Mesenteric fat pad (tissue), 1 donor: ENCODE data around the gene USH2A. TPM values are rescaled to one million over a fixed set of nuclear protein-coding genes. Genes with fewer than 3 reads are reported as not detected.

Experiments used
- DNase-seq: peaks from one replicate; pipeline ENCODE4 v3.0.0-alpha.2; 2020; ENCODE audit warnings: low spot score
- total RNA-seq: library from RNA; stranded (reverse); fragmentation: NEBNext Ultra II Directional; extraction: Animal tissue kit (Norgen Biotek cat#: 25700); gene quantifications from one replicate; pipeline ENCODE4 v1.2.1, GENCODE V29; 2021
- donor health status: DM: yes; HTN: yes; CAD: no.

Gene USH2A
- total RNA-seq, 1 donor from 2014 or later: not detected

DNA sequence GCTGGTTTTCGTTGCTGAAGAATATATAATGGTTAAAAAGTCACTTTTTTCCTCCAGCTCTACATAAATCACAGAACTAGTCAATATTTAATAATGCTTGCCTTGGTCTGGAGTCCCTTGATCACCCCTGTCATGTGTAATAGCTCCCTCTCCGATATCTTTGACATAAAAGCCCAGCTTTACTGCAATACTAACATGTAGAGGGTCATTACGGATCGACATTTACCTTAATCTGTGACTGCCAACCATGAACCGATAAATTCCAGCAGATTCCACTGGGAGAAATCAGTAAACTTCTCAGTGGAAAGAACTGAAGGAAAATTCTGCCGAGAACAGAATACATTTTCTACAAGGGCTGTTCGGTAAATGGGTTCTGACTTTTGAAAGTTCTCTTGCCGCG, 459.6 kb downstream of the USH2A start:
- DNase-seq: no peak

DNA sequence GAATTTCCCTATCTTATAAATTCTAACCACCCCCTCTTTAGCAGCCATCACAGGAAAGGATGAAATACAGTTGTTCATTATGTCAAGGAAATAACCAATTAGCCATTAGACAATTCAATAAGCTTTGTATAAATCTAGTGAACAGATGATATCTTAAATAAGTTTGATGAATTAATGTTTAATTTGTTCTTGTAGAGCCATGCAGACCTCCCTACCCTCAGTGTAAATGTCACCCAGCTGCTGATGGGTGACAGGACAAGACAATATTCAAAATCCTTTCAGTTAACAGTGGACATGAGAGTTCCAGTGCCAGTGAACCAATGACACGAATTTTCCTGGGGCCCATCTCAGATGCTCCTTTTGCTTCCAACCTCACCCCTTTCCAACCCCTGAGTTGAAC, 460.2 kb downstream of the USH2A start:
- DNase-seq: no peak

DNA sequence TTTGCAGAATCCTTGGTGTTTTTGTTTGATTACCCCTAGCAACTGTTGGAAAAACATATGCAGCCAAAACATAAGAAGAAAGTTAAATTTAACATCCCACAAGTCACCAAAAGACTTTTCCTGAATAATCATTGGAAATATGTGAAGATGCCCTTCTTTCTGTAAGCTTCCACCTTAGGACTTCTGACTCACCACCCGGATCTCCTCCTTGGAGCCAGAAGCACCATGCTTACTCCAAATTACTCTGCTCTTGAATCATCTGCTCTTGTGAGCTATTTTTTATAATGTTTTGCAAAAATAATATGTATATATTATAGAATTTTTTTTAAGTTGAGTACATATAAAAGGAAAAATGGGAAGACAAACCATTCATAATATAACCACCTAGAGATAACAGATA, 464.4 kb downstream of the USH2A start:
- DNase-seq: no peak

DNA sequence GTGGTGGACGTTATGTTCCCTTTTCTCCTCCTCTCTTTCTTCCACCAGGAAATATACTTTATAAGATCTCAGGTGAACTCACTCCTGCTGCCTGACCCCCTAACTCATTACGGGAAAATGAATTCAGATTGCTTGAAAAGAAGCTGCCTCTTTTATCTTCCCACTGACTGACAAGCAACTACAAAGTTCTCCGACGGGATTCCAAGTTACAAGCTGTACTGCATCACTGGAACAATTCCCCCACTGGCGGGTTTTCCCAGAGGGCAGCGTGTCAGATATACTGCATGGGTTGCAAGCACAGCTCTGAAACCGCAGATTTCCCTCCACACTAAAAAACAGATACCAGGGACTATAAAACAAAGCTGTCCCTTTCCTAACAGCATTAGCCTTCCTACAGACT, 465.6 kb downstream of the USH2A start:
- DNase-seq: no peak

DNA sequence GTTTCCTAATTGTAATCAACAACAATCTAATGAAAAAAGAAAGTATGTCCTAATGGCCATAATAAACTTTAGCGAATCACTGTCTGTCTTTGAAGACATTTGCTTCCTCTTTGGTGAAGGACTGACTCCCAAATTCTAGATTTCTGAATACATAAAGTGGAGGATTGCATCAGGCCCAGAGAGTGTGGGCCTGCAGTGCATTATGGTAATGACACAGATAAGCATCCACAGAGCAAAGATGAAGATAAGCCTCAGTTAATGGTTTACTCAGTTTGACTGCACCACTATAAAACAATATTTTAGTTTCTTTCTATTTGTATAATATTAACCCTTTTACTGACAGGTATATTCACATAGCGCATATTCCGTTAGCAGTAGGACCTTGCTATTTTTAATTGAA, 490.7 kb downstream of the USH2A start:
- no peak for DNase-seq

DNA sequence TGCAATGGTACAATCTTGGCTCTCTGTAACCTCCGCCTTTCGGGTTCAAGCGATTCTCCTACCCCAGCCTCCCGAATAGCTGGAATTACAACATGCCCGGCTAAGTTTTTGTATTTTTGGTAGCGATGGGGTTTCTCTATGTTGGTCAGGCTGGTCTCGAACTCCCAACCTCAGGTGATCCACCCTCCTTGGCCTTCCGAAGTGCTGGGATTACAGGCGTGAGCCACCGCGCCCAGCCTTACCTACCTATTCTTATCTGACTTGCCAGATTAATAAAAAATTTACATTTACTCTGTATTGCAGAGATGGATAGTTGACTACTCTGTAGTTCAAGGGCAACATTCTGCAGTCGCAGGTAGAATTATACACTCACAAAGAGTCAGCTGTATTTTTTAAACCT, 496.6 kb downstream of the USH2A start:
- no peak for DNase-seq

DNA sequence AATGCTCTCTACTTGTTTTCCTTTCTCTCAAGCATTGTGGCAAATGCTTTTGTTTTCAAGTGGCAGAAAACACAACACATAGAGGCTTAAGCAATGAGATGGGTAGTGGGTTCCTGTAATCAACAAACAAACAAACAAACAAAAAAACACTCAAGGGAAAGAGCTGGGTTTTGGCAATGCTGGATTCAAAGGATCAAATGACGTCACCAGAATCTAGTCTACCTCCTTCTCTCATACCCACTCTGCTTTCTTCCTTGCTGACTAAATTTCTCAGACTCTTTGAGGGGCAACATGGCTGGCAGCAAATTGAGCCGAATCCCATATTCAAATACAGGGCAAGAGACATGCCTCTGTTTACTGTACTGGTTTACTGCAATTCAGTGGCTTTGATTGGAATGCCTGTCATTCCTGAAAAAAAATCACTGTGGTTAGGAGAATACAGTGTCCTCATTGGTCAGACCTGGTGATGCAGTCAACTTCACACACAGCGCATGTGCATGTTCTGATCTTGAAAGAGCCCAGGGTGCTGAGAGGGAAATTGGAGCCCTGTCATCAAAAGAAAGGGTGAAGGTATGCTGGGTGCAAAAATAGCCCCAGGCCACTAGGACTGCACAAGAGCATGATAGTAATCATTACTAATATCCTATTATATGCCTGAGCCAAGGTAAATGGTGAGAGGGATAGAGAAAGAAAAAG, 500.0 kb downstream of the USH2A start:
- DNase-seq: no peak

DNA sequence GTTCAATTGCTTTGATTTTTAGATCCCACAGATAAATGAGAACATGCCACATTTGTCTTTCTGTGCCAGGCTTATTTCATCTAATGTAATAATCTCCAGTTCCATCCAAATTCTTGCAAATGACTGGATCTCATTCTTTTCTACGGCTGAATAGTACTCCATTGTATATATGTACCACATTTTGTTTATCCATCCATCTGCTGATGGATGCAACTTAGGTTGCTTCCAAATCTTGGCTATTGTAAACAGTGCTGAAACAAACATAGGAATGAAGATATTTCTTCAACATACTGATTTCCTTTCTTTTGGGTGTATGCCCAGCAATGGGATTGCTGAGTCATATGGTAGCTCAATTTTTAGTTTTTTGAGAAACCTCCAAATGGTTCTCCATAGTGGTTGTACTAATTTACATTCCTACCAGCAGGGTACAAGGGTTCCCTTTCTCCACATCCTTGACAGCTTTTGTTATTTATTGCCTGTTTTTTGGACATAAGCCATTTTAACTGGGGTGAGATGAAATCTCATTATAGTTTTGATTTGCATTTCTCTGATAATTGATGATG, 511.8 kb downstream of the USH2A start:
- no peak for DNase-seq

DNA sequence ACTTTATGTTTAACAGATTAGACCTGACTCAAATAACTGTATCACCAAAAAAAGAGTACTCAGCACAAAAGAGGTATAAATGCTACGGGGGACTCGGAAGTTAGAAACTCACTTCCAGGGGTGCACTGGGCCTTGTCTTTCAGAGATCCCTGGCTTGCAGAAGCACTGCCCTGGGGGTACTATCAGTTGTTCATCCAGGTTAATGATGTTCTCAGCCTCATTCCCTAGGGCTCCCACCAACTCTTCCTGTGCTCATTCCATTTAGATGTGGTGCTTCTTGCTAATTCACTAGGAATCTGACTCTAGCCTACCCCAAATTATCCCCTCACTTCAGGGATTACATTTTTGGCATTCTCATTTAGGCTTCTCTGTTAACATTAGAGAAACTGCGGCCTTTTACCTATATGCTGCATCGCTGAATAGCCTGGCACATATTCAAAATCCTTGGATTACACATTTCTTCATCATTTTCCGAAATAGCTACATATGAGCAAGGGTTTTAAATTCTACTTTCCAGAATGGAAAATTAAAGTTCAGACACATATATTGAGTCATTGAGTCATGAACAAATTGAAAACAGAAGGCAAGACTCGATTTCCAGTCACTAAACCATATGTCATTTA, 517.6 kb downstream of the USH2A start:
- DNase-seq: no peak

DNA sequence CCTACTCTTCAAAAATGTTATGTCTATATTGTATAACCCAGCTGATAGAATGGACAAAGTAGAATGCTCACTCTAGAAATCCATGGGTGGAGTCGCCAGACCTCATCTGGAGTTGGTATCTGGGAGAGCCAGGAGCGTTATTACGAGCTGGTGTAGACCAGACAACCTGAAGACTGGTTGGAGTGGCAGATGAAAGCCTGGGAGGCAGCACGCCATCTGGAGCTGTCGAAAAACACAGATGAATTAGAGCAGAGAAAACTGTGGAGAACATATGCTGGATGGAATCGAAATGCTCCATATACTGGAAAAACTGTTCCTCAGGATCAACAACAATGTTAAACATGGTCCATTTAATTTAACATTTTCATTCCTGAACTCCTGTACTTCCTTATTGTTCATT, 522.6 kb downstream of the USH2A start:
- no peak for DNase-seq

DNA sequence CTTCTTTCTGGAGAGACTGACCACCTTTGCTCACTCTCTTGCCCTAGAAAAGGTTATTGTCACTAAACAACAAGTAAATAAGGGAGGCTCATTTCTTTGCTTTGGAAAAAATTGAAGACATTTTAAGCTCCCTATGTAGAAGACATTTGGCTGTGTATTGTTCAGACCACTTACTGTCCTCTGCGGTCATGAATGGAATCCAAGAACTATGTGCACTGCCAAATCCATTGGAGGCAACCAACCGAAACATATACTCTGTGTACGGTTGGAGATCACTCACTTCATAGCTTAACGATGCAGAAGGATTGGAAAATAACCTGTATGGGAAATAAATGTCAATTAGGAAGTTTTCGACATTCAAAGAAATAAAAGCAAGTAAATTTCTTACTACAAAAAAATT, 523.3 kb downstream of the USH2A start:
- no peak for DNase-seq

DNA sequence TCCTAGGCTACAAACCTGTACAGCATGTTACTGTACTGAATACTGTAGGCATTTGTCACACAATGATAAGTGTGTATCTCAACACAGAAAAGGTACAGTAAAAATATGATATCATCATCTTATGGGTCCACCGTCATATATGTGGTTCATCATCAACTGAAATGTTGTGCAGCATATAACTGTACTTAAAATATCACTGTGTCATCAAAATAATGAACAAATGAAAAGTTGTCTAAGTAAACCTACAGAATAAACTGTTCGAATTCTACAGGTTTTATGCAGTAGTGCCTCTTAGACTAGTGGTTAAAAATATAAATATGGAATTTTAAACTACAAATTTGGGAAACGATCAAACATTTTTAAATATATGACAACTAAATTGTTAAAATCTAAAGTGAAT, 527.4 kb downstream of the USH2A start:
- no peak for DNase-seq

DNA sequence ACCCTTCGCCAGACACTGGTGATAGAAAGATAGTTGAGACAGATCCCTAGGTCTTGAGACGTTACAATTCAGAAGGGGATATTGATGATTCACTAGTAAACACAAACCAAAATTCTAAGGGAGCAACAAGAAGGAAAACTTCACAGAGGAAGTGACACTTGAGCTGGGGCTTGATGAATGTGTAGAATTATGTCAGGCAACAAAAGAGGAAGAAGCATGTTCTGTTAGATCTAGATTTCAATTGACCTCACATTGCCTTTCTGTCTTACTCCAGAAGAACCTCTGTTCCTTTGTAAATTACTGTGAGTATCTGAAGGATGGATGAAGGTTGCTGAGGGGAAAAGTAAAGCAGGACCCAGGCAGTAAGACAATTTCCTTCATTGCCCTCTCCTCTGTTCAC, 528.0 kb downstream of the USH2A start:
- DNase-seq: no peak

DNA sequence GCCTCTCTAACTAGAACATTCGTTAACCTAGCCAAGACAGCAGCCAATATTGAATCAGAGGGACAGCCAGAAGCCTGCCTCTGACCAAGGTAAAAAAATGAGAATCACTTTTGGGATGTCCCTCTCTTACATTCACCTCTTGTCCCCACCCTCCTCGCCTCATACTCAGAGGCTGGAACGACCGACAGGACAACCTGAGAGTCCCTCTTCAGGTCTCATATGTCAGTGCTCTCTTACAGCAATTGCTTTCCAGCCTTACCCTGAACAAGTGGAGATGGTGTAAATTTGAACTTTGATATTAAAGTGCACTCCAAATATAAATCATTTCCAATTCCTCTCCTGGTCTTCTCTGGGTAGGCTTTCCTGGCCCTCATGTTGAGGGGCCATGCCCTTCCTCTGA, 528.6 kb downstream of the USH2A start:
- DNase-seq: no peak

DNA sequence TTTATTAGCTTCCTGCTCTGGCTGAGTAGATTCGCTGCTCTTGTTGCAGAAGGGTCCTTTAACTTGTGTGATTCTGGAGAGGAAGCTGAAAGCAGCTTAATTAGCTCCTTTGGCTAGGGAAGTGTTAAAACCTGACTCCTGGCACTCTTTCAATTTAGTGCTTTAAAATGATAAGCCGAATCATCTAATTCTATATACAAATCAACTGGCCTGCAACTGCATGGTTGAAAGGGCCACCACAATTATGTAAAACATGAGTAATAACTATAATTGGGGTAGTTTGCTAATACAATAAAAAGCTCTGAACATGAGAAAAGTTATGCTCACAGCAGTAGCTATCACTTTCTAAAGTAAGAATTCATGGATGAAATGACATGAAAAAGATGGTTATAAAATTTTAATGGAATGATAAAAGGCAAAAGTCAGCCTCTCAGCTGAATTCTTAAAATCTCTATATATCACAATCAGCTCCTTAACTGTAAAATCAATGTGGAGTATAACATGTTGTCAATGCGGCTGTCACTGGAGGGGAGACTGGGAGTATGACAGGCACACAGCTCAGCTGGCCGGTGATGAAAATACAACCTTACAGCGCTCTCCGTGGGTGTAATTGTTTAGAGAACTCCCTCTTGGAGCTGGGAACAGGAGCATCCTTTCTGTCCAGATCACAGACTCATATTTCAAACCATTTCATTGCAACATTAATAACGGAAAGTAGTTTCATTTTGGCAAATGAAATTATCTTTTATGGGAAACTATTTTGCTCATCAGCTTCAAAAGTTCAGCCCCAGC, 531.8 kb downstream of the USH2A start:
- DNase-seq: no peak

DNA sequence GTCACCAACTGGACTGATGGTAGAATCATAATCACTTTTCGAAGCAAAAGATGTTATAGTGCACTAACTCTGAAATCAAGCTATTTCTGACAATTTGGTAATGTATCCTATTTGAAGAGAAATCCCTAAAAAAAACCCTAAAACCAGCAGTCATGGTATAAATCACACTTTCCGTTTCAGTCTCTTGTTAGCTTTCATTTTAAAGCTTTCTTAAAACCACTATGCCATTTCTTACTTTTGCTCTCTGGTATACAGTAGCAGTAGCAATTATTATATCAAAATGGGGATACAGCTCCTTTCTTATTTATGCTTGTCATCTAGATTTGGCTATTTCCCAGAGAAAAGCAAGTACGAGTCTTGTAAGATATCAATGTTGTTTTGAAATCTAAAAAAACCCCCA, 532.8 kb downstream of the USH2A start:
- no peak for DNase-seq

DNA sequence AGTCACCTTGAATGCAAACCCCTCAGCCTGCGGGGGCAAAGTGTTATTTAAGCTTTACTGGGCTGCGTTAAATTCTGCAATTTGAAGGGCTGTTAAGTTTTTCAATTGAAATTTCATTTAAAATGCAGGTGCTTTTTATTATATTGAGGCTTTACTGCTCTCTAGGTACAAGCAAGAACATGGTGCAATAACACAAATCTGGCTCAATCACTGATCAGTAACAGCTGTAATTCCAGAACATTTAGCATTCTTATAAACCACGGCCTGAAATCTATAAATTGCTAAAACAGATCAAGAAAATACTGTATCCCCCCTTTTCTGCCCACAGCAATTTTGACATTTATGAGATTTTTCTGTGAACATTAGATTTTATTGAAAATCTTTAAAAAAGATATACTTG, 533.4 kb downstream of the USH2A start:
- DNase-seq: no peak

DNA sequence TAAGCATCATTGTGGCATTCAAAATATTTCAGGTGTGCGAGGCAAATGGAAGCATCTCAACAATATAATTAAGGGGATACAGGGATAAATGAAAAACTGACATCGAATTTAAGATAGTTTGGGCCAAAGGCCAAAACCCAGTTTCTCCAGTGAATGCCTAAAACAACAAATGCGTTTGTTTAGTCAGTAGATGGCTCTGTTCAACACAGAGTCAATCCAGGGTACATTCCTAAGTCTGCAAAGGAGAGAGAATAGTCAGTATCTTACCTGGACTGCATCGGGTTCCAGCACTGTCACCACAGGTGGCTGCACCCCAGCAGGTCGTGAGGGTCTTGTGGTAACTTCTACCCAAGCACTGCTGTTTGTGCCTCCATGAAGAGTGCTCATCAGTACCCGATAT, 535.1 kb downstream of the USH2A start:
- DNase-seq: no peak

DNA sequence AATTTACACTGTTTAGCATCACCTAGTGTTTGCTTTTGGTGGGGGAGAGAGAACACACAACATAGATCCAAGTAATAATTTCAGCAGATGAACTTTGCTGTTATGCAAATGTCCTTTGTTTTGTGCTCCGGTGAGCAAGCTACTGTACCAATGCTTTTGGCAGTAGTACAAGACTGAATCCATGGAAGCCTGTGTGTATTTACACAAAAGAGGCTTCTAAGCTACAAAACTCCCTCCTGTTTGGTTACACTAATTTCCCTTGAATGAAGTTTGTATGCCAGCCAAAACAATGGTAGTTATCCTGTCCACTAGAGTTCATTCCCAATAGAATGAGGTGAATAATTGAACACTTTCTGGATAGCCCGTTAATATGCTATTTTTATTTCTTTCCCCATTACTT, 535.6 kb downstream of the USH2A start:
- DNase-seq: no peak

DNA sequence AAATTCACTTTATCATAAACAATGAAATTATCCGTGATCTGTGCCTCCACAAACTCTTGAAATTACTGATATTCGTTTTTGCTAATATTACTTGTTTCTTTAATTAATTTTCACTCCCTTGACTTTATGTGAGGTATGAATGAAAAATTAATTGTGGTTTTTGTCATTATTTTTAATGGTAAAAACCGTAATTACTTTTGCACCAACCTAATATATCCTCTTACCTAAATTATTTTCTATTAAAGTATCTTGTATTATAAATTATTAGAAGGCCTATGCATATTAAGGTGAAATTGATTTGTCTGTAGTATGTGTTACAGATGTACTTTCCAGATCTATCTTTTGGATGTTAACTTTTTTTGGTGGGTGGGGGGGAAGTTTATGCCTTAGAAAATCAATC, 540.2 kb downstream of the USH2A start:
- no peak for DNase-seq

DNA sequence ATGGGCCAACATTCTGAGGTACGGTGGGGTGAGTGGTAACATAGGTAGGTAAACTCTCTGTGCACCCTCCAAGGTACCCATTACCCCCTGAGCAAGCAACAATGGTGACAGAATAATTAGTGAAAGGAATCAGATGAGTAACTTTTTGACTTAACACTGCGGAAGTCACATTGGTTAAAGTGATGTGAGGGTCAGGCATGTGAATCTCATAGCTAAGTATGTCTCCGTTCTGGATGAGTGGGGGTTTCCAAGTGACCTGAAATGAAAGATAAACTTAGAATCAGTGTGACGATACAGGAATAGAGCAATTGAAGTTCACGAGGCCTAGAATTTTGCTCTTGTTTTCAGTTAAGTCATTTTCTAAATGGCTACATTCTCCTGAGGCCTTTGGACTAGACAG, 544.4 kb downstream of the USH2A start:
- no peak for DNase-seq

DNA sequence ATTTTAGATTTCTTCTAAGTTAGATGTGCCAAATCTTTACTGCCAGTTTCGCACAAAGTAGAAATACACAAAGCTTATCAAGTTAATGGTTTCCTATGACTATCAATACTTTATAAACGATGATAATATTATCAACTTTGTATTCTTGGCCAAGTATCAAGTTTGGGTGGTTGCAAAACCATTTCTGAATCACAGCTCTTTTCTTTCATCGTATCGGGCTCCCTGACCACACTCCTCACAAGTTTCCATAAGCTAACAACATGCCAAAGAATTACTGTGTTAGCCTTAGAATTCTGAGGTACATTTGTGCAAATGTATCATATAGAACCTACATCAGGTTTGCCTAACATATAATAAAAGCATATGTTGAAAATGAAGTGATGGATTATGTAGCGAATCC, 545.1 kb downstream of the USH2A start:
- DNase-seq: no peak
